IMR-90 (cell line): ENCODE data around the gene TGFBR2.

ENCODE experiments used
- BHLHE40 ChIP-seq: fragments of 150-350 bp; IDR thresholded peaks from 2 replicates; pipeline ENCODE4 v1.6.1; 2016; ENCODE audit warnings: mild to moderate bottlenecking, low read depth, low read length
- CEBPB ChIP-seq: IDR thresholded peaks from 2 replicates; pipeline ENCODE4 v1.6.1; 2012; ENCODE audit warnings: low read depth, low read length, improper control_type of control experiment
- CTCF ChIP-seq: conservative IDR thresholded peaks from 2 replicates; pipeline ENCODE4 v1.5.1; 2012; ENCODE audit warnings: mild to moderate bottlenecking, low read depth, low read length, improper control_type of control experiment
- ELK1 ChIP-seq: fragments of 150-350 bp; IDR thresholded peaks from 2 replicates; pipeline ENCODE4 v1.6.1; 2016; ENCODE audit warnings: low read depth, mild to moderate bottlenecking, low read length, moderate library complexity, borderline replicate concordance
- MAFK ChIP-seq: IDR thresholded peaks from 2 replicates; pipeline ENCODE4 v1.6.1; 2012; ENCODE audit warnings: low read depth, low read length, improper control_type of control experiment
- MAZ ChIP-seq: IDR thresholded peaks from 2 replicates; pipeline ENCODE4 v1.6.1; 2012; ENCODE audit warnings: low read depth, mild to moderate bottlenecking, low read length, improper control_type of control experiment, moderate library complexity, borderline replicate concordance
- MXI1 ChIP-seq: IDR thresholded peaks from 2 replicates; pipeline ENCODE4 v1.6.1; 2012; ENCODE audit warnings: low read depth, mild to moderate bottlenecking, low read length, moderate library complexity, borderline replicate concordance
- POLR2A ChIP-seq: IDR thresholded peaks from 2 replicates; pipeline ENCODE4 v1.6.1; 2012; ENCODE audit warnings: mild to moderate bottlenecking, low read depth, low read length
- RFX5 ChIP-seq: IDR thresholded peaks from 2 replicates; pipeline ENCODE4 v1.8.0; 2012; ENCODE audit warnings: low read depth, mild to moderate bottlenecking, low read length, moderate library complexity
- SMC3 ChIP-seq: fragments of 150-350 bp; IDR thresholded peaks from 2 replicates; pipeline ENCODE4 v1.6.1; 2016; ENCODE audit warnings: low read depth, mild to moderate bottlenecking, antibody characterized with exemption, low read length, moderate library complexity

DNA sequence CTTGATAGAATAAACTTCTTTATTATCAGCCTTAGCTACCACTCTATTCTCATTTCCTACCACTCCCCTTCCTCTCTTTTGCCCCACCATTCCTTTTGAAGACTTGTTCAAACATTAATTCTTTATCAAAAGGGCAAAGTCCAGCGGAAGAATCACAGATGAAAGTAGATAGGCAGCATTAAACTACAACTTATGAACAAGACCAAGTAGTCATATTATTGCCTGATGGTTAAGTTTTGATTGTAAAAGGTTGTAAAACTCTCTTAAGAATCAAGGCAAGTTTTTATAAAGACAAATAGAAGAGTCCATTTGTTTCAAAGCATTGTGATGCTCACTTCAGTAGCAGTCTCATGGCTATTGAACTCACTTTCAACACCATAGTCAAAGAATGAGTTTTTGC, 22.4 kb upstream of the TGFBR2 start:
- TF ChIP-seq RFX5 (no peak), MAZ (no peak), CTCF (no peak), MXI1 (no peak), CEBPB (no peak), SMC3 (no peak), POLR2A (no peak), ELK1 (no peak), MAFK (no peak), BHLHE40 (no peak)
